ENCODE results near the gene KCTD4. TPM values are rescaled to one million over a fixed set of nuclear protein-coding genes. Genes with fewer than 3 reads are reported as not detected.

The KCTD4 gene
- total RNA-seq, 2 donors from 2014 or later: not detected

- Histone ChIP-seq H3K36me3 (no peaks in the 10 kb centered on the region), H3K9me3 (no peaks in the 10 kb centered on the region), H3K4me3 (no peak overlapping the region), H3K27ac (no peak overlapping the region), H3K27me3 (replicated peaks; ENCODE audit: insufficient read depth) (no peaks in the 10 kb centered on the region), H3K4me1 (ENCODE audit: control insufficient read depth in 1 of 2, low read depth in 2 of 2) (no peaks in the 10 kb centered on the region)
- TF ChIP-seq CTCF (IDR thresholded peaks at IDR 0.05): no peak
- DNase-seq (ENCODE audit: low spot score) (no peak), ATAC-seq (ENCODE audit: insufficient number of reproducible peaks, low FRiP score, low read depth) (no peak)
Observed at GRCh38 chr13:45222919-45223318, 22.1 kb upstream of the KCTD4 start.

- ATAC-seq (ENCODE audit: insufficient number of reproducible peaks, low FRiP score, low read depth) (no peak), DNase-seq (ENCODE audit: low spot score) (no peak)
- Histone ChIP-seq H3K4me3 (no peak overlapping the region), H3K36me3 (no peaks in the 10 kb centered on the region), H3K4me1 (ENCODE audit: control insufficient read depth in 1 of 2, low read depth in 2 of 2) (no peaks in the 10 kb centered on the region), H3K27ac (no peak overlapping the region), H3K27me3 (replicated peaks; ENCODE audit: insufficient read depth) (no peaks in the 10 kb centered on the region), H3K9me3 (no peaks in the 10 kb centered on the region)
- no peak for TF ChIP-seq CTCF (IDR thresholded peaks at IDR 0.05)
Observed at GRCh38 chr13:45222516-45222915, 21.7 kb upstream of the KCTD4 start.

- Histone ChIP-seq H3K27me3 (replicated peaks; ENCODE audit: insufficient read depth) (no peaks in the 10 kb centered on the region), H3K4me1 (ENCODE audit: control insufficient read depth in 1 of 2, low read depth in 2 of 2) (no peaks in the 10 kb centered on the region), H3K9me3 (no peaks in the 10 kb centered on the region), H3K27ac (no peak overlapping the region), H3K4me3 (no peak overlapping the region), H3K36me3 (no peaks in the 10 kb centered on the region)
- DNase-seq (ENCODE audit: low spot score) (no peak), ATAC-seq (ENCODE audit: insufficient number of reproducible peaks, low FRiP score, low read depth) (no peak)
- no peak for TF ChIP-seq CTCF (IDR thresholded peaks at IDR 0.05)
Observed at GRCh38 chr13:45220403-45220802, 19.6 kb upstream of the KCTD4 start.

GRCh38 chr13:45219938-45220375 lies 19.1 kb upstream of the KCTD4 start:
- ATAC-seq (ENCODE audit: insufficient number of reproducible peaks, low FRiP score, low read depth): no peak
- Histone ChIP-seq H3K4me3 (no peak overlapping the region), H3K4me1 (ENCODE audit: control insufficient read depth in 1 of 2, low read depth in 2 of 2) (no peaks in the 10 kb centered on the region), H3K9me3 (no peaks in the 10 kb centered on the region), H3K27me3 (replicated peaks; ENCODE audit: insufficient read depth) (no peaks in the 10 kb centered on the region), H3K36me3 (no peaks in the 10 kb centered on the region), H3K27ac (no peak overlapping the region)
- TF ChIP-seq CTCF (IDR thresholded peaks at IDR 0.05): no peak
- DNase-seq (ENCODE audit: low spot score): no peak

- no peak for ATAC-seq (ENCODE audit: insufficient number of reproducible peaks, low FRiP score, low read depth)
Observed at GRCh38 chr13:45219123-45219891, 18.5 kb upstream of the KCTD4 start.

More at GRCh38 chr13:45219123-45219891, 18.5 kb upstream of the KCTD4 start:
- no peaks in the 10 kb centered on the region for H3K9me3 ChIP-seq
- TF ChIP-seq CTCF (IDR thresholded peaks at IDR 0.05): no peak
- no peak overlapping the region for H3K27ac ChIP-seq
- no peaks in the 10 kb centered on the region for H3K36me3 ChIP-seq
- no peaks in the 10 kb centered on the region for H3K4me1 ChIP-seq (ENCODE audit: control insufficient read depth in 1 of 2, low read depth in 2 of 2)
- H3K4me3 ChIP-seq: no peak overlapping the region
- no peaks in the 10 kb centered on the region for H3K27me3 ChIP-seq (replicated peaks; ENCODE audit: insufficient read depth)
- no peak for DNase-seq (ENCODE audit: low spot score)

Data from thoracic aorta (tissue), 2 donors.